NK-92 (cell line): ENCODE data around the gene FADS1.

ENCODE experiments used
- DNase-seq: peaks from one replicate; lab custom pipeline; 2025; ENCODE audit not compliant: unreplicated experiment; lab: John Stamatoyannopoulos, UW

Gene FADS1

DNA sequence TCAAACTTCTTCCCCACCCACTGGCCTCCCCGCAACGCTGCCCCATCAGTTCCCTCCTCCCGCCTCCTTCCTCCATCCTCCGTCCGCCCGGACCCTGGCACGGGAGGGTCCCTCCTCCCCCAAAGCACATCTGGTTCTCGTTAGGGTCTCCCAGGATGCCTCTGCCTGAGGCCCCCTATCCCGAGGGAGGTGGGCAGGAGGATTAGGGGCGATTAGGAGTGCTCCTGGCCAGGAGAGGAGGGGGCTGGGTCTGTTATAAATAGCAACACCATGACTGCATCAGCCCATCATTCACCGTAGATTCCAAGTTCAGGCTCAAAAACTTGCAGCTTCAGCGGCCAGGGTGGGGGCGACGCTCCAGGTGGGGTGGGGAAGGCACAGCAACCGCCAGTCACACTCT is 54.0 kb downstream of the FADS1 start:
- no peak for DNase-seq

DNA sequence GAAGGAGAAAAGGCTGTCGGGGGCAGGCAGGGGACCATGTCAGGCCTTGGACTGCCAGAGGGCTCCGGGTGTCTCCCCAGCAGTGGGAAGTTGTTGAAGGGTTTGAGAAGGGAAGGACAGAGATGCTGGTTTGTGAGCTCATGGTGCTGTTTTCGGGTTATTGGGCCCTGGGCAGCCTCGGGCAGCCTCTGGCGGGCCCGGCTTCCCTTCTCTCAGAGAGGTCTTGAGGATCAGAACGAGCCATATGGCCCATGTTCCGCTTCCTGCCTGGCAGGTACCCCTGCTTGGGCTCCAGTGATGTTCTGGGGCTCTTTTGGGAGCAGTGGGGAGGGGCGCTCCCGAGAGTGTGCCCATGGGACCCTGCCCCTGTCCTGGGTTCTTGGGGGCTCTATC is 54.6 kb downstream of the FADS1 start:
- DNase-seq = no peak

DNA sequence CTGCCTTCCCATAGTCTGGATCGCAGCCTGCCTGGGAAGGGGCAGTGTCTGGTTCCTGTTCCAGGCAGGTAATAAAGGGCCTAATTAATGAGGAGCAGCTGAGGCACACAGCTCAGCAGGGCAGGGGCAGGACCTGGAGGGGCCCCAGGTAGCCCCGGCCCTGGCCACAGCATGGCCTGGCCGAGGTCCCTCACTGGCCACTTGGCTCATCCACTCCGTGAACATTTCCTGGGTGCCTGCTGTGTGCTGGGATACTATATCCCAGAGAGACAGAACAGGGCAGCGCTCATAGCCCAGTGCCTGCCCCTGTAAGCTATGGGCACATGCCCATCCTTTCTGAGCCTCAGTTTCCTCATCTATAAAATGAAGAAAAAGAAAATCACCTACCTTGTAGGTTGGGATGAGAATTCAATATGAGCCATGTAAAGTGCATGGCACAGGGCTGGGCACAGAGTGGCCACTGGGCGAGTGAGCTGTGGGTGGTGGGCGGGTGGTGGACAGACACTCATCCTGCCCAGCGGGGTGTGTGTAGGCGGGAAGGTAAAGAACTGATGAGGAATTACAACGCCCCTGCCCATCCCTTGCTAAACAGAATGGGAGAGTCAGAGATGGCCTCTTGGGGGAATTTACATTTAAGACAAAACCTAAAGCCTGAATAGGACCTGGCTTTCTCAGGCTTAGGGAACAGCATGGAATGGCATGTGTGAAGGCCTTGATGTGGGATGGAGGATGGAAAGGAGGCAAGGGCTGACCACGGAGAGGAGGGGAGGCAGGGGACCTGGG is 55.2 kb downstream of the FADS1 start:
- DNase-seq = no peak

DNA sequence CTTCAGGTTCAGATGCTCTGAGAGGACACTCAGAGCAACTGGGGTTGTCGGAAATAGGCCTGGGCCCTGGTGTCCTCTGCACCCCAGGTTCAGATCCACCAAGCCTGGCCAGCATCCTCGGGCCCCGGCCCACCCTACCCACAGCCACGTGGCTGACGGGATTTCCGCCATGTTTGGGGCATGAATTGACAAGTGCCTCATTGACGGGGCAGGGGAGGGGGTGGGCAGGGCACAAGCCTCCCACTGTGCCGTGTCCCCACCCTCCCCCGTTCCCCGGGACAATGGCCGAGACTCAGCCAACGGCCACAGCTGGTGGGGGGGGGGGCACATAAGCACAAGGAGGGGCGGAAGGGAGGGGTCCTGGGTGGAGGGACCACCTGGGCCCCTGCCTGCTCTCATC is 55.9 kb downstream of the FADS1 start:
- no peak for DNase-seq

DNA sequence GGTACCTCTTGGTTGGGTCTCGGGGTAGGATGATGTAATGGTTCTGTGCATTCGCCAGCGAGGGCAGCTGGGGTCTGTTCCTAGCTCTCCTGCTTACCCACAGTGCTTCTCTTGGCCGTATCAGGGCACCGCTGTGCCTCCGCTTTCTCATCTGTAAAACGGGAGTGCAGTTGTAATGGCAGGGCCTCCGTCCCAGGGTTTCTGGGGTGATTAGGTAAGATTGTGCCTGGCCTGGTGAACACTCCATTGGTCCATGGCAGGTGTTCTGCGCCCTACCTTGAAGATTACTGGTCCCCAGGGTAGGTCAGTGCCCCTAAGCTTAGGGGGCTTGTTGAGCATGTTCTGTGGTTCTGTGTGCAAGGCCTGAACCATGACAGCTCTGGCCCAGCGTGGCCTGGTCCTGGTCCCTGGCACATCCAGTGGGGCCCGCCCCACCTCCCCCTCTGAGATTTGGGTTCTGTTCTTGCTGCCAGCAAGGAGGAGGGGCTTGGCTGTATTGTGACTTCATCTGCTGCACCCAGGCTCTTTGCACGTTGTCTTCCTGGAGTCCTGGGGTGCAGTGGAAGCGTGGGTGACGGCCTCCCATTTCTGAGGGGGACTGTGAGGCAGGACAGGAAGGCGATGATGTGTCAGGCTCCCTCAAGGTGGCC is 59.5 kb downstream of the FADS1 start:
- no peak for DNase-seq

DNA sequence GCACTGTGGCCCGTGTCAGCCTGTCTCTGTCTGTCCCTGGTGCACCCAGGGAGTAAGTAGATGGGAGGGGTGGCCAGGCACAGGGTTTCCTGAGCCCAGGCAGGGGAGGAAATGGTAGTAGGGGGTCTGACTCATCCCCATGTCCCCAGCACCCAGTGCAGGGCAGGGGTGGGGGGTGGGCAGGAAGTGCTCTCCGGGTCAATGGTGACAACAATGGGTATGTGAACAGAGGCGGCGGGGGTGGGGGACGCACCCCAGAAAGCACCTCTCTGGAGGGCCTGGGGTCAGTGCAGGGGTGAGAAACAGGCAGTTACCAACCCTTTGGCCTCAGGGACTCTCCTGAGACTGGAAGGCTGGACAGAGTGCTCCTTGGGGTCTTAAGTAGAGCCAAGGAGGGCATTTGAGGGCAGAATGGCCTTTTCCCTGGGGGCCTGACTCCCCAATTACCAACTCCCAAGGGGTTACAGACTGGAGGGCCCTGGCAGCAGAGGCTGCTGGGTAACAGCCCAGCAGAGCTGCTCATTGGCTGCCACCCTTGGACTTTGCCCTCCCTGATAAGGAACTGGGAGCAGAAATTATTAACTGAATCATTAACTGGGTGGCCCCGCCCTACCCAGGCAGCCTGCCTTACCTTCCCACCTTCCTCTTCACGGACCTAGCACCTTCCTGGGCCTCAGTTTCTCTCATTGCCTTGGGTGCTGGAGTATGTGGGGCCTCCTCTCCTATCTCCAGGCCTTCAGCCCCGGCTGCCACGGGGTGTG is 60.2 kb downstream of the FADS1 start:
- DNase-seq = no peak

DNA sequence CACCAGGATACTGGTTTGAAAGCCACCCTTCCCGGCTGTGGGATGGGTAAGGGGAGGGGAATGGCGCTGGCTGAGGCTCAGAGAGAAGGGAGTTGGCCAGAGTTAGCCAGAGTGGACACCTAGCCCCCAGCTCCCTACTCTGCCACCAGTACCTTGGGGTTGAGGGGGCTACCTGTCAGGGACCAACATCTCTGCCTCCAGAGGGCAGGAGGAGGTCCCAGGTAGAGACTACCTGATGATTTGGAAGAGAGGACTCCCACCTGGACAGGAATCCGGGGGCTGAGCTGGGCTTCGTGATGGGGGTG is 60.7 kb downstream of the FADS1 start:
- no peak for DNase-seq

DNA sequence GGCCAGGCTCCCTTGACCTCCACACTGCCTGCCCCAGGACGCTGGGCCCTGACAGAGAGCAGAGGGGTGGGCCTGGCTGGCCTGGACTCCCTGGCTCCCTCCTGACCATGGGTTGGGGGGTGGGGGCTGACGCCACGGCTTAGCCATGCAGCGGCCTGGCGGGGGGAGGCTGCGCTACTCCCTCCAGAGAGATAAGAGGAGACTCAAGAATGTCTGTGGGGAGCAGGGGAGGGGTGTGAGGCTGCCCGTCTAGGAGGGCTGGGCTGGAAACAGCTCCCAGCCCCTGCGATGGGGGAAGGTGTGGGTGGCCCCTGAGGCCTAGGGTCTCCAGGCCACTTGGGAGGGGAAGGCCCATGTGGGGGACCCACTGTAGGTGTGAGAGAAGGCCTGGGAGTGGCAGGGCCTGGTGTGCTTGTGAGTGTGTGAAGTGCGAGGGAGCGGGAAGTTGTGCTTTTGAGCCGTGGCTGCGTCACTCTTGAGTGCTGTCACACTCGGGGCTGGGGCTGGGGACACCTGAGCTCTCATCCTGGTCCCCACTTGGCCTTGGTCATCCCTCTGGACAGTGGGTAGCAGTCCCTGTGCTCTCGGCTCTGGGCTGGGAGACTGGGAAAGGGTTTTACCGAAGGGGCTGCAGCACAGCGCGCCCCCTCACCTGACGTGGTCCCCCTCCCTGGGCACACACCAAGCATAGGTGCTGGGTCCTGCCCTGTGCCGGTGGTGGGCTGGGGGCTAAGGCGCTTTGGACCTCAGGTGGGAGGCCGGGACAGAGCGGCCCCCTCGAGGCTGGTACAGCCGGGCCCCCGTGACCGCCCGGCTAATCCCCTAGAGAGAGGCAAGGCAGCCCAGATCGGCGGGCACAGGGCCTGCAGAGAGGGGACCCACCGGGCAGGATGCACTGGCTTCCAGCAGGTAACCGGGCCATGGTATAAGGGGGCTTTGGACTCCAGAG is 62.0 kb downstream of the FADS1 start:
- no peak for DNase-seq

DNA sequence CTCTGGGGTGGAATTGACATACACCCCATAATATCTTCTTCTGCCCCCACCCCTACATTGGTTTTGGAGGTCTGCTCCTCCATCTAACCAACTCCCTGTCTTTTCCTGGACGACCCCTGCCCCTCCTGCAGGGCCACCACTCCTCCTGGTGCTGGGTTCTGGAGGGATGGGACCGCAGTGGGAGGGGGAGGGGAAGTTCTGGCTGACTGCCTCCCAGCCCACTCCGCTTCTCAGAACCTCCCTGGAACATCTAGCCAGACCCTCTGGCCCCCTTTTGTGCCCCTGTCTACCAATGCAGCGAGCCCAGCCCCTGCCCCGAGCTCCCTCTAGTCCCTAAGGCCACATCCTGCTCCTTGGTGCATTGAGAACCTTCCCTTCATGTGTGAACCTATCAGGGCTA is 63.1 kb downstream of the FADS1 start:
- no peak for DNase-seq

DNA sequence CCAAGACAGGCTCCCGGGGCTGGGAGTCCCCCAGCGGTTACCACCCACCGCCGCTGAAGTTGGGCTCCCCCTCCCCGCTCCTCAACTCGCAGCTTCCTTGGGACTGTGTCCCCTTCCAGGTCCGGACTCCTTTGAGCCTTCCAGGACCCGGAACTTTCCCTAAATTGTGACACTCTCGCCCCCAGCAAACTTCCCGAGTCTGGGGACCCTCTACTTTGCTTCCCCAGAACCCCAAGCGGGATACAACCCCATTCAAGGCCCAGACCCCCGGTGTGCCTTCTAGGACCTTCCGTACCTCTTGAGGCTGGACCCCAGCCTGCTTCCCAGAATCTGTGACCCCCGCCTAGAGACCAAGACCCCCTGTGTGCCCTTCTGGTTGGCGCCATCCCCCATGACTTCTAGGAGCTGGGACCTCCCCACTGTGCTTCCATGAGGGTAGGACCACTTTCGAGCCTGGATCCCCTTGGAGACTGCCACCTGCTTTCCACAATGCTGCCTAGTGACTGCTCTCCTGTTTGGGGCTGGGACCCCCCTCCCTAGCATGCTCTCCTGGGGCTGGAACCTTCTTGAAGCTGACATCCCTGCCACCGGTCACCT is 63.8 kb downstream of the FADS1 start:
- DNase-seq = no peak

DNA sequence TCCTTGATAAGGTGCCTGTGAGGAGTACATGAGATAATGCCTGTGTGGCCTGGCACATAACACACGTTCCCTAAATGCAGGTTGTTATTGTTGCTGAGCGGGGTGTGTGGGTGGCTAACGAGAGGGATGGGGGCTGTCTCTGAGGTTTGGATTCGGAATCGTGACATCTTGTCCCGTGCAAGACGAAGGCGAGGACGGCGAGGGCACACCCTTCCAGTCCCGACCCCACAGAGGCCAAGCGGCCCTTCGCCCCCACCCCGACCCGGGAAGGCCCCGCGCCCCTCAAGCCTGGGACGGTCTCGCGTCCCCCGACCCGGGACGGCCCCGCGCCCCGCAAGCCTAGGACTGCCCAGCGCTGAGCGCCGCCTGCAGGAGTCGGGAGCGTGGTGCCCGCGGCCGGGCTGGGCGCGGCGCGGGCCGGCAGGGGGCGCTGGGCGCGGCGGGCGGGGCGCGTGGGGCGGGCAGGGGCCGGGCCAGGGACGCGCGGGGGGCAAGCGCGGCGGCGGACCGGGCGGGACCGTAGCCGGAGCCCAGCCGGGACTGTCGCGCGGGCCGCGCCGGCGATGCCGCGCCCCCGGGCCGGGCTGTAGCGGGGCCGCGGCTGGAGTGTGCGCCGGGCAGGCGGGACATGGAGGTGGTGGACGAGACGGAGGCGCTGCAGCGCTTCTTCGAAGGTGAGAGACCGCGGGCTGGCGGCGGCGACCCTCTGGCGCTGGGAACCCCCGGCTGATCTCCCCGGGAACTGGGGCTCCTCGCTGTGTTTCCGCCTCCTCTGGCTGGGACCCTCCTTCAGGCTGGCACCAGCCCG is 64.5 kb downstream of the FADS1 start, which contains the start of gene MYRF:
TSS of gene MYRF (plus strand) at position 520 of the 808 bp plus-strand sequence. CDS start at position 629, 109 bp downstream.
- DNase-seq = no peak

DNA sequence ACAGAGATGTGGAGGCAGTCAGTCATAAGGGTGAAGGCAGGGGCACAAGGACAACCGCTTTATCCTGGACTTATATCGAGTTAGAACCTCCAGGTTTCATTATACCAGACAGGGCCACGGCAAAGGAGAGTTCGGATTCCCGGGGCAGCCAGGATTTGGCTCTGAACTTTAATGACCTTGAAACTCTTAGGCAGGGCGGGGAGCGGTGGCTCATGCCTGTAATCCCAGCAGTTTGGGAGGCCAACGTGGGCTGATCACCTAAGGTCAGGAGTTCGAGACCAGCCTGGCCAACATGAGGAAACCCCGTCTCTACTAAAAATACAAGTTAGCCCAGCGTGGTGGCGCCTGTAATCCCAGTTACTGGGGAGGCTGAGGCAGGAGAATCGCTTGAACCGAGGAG is 65.4 kb downstream of the FADS1 start:
- no peak for DNase-seq

DNA sequence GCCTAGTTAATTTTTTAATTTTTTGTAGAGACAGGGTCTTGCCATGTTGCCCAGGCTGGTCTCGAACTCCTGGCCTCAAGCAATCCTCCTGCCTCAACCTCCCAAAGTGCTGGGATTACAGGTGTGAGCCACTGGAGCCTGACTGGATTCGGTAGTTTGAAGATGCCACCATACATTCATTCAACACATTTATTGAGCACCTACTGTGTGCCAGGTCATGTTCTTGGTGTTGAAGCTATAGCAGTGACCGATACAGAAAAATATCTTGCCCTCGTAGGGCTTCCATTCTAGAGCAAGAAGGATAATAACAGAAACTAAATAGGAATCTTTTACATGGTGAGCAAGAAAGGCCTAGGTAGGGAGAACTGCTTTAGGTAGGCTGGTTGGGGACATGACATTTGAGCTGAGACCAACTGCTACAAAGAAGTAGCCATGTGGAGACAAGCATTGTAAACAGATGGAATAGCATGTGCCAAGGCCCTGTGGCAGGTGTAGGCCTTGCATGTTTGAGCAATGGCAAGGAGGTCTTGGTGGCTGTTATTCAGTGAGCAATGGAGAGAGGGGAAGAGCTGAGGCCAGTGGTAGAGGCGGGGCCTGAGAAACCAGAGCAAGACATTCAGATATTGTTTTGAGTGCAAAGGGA is 66.1 kb downstream of the FADS1 start:
- no peak for DNase-seq
